ENCODE data around the gene GLP1R. TPM values are rescaled to one million over a fixed set of nuclear protein-coding genes. Genes with fewer than 3 reads are reported as not detected.

GLP1R gene
- total RNA-seq, 1 experiment from 2014 or later = not detected

GRCh38 chr6:39018103-39018502 is 30.5 kb upstream of the GLP1R start:
- no peak for DNase-seq (ENCODE audit: low read depth, low spot score)
- CTCF ChIA-PET = no interaction called here
- POLR2A ChIA-PET = no interaction called here

GRCh38 chr6:39020136-39020535 is 28.4 kb upstream of the GLP1R start:
- H3K27me3 ChIP-seq (ENCODE audit: control insufficient read depth, insufficient read depth, low read length) = peaks cover 7% of the 10 kb centered on the region; the same call in 1 of the 2 replicates
- ATAC-seq (no peak), DNase-seq (ENCODE audit: low read depth, low spot score) (no peak)
- no peaks in the 10 kb centered on the region for H3K9me3 ChIP-seq (ENCODE audit: control insufficient read depth, insufficient read depth, low read depth, low read length)
- H3K36me3 ChIP-seq (ENCODE audit: control insufficient read depth, insufficient read depth, low read length) = no peaks in the 10 kb centered on the region
- H3K27ac ChIP-seq (ENCODE audit: low read length) = no peak overlapping the region
- ChIA-PET POLR2A (no interaction called here), CTCF (no interaction called here)
- no TSS peak for BruUV-seq (replicated peaks)
- no peaks in the 10 kb centered on the region for H3K4me1 ChIP-seq (ENCODE audit: control insufficient read depth, insufficient read depth, low read length)
- in situ Hi-C loops (cut with HindIII; ENCODE audit: low pct_unique_long_range_greater_than_20kb, low sequenced_read_pairs) (no loop called here), intact Hi-C loops (cut with micrococcal nuclease; ENCODE audit: unreplicated experiment) (no loop called here)
- no peak overlapping the region for H3K4me3 ChIP-seq (ENCODE audit: low read depth in 2 of 2, low read length in 2 of 2)
- TF ChIP-seq REST (IDR thresholded peaks at IDR 0.05; ENCODE audit: insufficient read depth in 1 of 2, low read depth in 2 of 2, low read length in 1 of 2) (no peak), TCF7L2 (IDR thresholded peaks at IDR 0.05; ENCODE audit: low read depth, low read length) (no peak), SIN3A (IDR thresholded peaks at IDR 0.05; ENCODE audit: borderline replicate concordance, insufficient read depth, low read depth, low read length) (no peak)

More at GRCh38 chr6:39018103-39018502, 30.5 kb upstream of the GLP1R start:
- H3K4me3 ChIP-seq (ENCODE audit: low read depth in 2 of 2, low read length in 2 of 2) = no peak overlapping the region
- TF ChIP-seq TCF7L2 (IDR thresholded peaks at IDR 0.05; ENCODE audit: low read depth, low read length) = no peak
- TF ChIP-seq POLR2AphosphoS5 (IDR thresholded peaks at IDR 0.05; ENCODE audit: low read depth, low read length) = no peak
- no peak for TF ChIP-seq REST (IDR thresholded peaks at IDR 0.05; ENCODE audit: insufficient read depth in 1 of 2, low read depth in 2 of 2, low read length in 1 of 2)
- TF ChIP-seq SIN3A (IDR thresholded peaks at IDR 0.05; ENCODE audit: borderline replicate concordance, insufficient read depth, low read depth, low read length) = no peak
- no peak for TF ChIP-seq CTCF (IDR thresholded peaks at IDR 0.05)
- no peak for ATAC-seq
- intact Hi-C loops (cut with micrococcal nuclease; ENCODE audit: unreplicated experiment) (no loop called here), in situ Hi-C loops (cut with HindIII; ENCODE audit: low pct_unique_long_range_greater_than_20kb, low sequenced_read_pairs) (no loop called here)
- H3K27ac ChIP-seq (ENCODE audit: low read length) = no peak overlapping the region
- no peaks in the 10 kb centered on the region for H3K4me1 ChIP-seq (ENCODE audit: control insufficient read depth, insufficient read depth, low read length)
- no peaks in the 10 kb centered on the region for H3K9me3 ChIP-seq (ENCODE audit: control insufficient read depth, insufficient read depth, low read depth, low read length)
- no TSS peak for BruUV-seq (replicated peaks)
- H3K36me3 ChIP-seq (ENCODE audit: control insufficient read depth, insufficient read depth, low read length) = no peaks in the 10 kb centered on the region
- peaks cover 3% of the 10 kb centered on the region; the same call in 1 of the 2 replicates for H3K27me3 ChIP-seq (ENCODE audit: control insufficient read depth, insufficient read depth, low read length)

Data from Panc1 (cell line).